Amniotic epithelial cell (primary cell): ENCODE measurements around the gene ADD2.
"Not testable (repeated sequence)": the region's sequence is repeated elsewhere in the genome, so short reads cannot be mapped to it uniquely, and the experiment has no call there.

Experiments used
- DNase-seq: peaks from one replicate; pipeline ENCODE4 v3.0.0-alpha.2; 2010; ENCODE audit warnings: low read depth

ADD2 gene

GRCh38 chr2:70767699-70768589 lies at the start of gene ADD2:
Gene ADD2 (minus strand): TSS chr2:70768200. CDS start chr2:70706408, 61,792 bp downstream.
- DNase-seq: no peak

- no peak for DNase-seq
Observed at GRCh38 chr2:70817284-70817954, 49.4 kb upstream of the ADD2 start.

GRCh38 chr2:70816726-70817125 lies 48.7 kb upstream of the ADD2 start:
- no peak for DNase-seq

GRCh38 chr2:70808983-70809958 lies 41.3 kb upstream of the ADD2 start:
- DNase-seq: no peak

- no peak for DNase-seq
Observed at GRCh38 chr2:70807828-70808118, 39.8 kb upstream of the ADD2 start.

- DNase-seq: no peak
Observed at GRCh38 chr2:70807102-70807827, 39.3 kb upstream of the ADD2 start.

- DNase-seq: no peak
Observed at GRCh38 chr2:70806620-70807019, 38.6 kb upstream of the ADD2 start.

- DNase-seq: no peak
Observed at GRCh38 chr2:70806013-70806412, 38.0 kb upstream of the ADD2 start.

GRCh38 chr2:70801607-70802263 lies 33.7 kb upstream of the ADD2 start:
- DNase-seq: no peak

GRCh38 chr2:70799706-70800105 lies 31.7 kb upstream of the ADD2 start:
- no peak for DNase-seq

GRCh38 chr2:70797996-70798395 lies 30.0 kb upstream of the ADD2 start:
- DNase-seq: not testable (repeated sequence)

GRCh38 chr2:70797506-70797905 lies 29.5 kb upstream of the ADD2 start:
- DNase-seq: no peak

- no peak for DNase-seq
Observed at GRCh38 chr2:70796262-70796661, 28.3 kb upstream of the ADD2 start.

GRCh38 chr2:70795164-70795995 lies 27.4 kb upstream of the ADD2 start:
- no peak for DNase-seq

- no peak for DNase-seq
Observed at GRCh38 chr2:70793450-70793849, 25.4 kb upstream of the ADD2 start.

GRCh38 chr2:70790136-70790828 lies 22.3 kb upstream of the ADD2 start, which contains the start of gene FIGLA:
Gene FIGLA (minus strand): TSS chr2:70790643. CDS start chr2:70790638, 5 bp downstream.
- no peak for DNase-seq

- DNase-seq: peak; percentile 12
Observed at GRCh38 chr2:70789304-70790135, 21.5 kb upstream of the ADD2 start.

- peak; percentile 2 for DNase-seq
Observed at GRCh38 chr2:70785137-70785911, 17.3 kb upstream of the ADD2 start.
